Measurements from ENCODE around the gene LGALS3BP.
"Not testable (repeated sequence)": the region's sequence is repeated elsewhere in the genome, so short reads cannot be mapped to it uniquely, and the experiment has no call there.

Gene LGALS3BP

DNA sequence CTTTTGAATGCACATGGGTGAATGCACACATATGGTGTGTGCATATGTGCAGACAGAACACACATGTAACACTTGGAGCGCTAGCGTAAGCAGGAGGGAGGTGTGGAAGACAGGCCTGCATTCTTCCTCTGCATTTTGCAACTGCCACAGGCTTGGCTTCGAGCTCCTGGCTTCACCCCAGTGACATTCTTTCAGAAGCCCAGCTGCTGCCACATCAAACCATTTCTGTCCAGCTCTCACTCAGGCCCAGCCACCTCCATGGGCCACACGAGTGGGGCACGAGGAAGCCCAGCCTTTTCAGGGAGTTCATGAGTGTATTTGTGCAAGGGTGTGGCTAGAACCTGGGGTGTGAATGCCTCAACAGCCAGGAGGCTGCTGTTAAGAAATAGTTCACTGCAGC is 18.8 kb downstream of the LGALS3BP start:
- DNase-seq = no peak

DNA sequence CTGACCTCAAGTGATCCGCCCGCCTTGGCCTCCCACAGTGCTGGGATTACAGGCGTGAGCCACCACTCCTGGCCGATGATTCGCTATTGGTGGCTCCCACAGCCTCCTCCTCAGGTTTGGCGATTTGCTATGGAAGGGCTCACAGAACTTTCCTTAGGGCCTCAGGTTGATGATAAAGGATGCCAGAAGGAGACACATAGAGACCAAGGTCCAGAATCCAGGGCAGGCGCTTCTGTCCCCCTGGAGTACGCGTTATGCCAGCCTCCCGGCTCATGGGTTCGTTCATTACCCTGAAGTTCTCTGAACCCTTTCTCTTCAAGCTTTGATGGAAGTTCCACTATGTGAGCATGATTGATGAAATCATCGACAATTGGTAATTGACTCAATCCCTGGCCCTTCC is 19.9 kb downstream of the LGALS3BP start:
- DNase-seq = no peak

DNA sequence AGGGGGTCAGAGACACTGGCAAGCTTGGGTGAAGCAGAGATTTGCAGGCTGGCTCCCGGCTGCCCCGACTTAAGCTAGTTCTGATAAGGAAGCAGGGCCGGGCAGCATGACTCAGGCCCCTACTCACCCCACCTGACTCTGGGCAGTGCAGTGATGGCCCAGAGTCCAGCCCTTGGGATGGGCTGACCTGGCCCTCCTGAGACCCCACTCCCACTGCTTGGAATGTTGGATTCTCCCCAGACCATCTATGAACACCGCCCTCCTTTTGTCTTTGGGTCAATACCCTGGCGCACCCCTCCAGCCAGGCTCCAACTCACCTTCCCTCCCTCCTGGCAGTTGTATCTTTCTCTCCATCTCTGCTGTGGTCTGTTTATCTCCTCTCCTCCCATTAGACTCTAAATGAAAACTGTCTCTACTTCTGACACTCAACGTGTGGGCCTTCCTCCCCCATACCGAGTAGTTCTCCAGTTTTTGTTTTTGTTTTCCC is 21.0 kb downstream of the LGALS3BP start:
- DNase-seq = no peak

DNA sequence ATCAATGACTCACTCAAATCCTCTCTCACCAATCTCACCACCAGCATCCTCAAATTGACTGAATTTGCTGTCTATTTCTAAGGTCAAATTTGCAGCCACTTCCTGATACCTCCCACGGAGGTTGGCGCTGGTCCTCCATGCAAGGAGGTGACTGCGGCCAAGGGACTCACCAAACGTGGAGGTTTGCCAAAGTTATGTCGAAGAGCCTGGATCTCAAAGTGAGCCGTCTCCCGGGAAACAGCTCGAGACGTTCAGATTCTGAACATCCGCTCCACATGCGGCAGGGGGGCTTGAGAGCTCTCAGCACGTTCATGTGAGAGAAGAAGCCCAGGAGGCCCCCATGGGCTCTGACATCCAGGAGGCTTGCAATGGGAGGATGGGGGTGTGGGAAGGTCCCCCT is 22.6 kb downstream of the LGALS3BP start:
- DNase-seq = no peak

DNA sequence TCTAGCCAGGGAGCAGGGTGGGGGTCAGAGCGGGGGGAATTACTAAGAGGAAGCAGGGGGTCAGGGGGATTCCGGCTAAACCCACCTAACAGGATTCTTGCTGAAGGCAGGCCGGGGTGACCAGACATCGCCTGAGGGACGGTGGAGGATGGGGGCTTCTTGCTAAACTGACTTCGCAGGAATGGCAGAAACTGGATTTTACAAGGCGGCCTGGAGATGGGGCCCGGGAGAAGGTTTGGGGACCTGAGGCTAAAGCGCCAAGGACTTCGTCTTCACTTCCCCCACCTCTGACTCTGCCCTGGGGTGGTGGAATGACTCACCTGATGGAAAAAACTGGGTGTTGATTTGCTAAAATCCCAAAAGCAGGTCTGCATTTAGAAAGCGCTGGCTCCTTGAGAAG is 23.5 kb downstream of the LGALS3BP start:
- no peak for DNase-seq

DNA sequence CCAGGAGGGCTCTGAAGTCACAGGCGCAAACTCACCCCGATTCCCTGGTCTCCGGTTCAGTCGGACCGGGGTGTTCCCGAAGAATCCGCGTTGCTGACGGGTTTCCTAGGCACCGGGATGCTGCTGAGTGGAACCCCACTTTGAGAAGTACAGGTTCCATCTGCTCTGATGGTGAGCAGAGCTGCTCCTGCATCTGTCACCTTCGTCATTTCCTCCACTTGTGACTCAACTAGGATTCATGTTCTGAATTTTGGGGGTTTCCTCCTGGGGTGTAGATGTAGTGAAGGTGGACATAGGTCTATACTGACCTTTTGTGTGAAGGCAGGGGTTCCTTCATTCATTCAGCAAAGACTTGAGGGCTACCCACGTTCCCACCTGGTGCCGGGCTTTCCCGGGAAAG is 25.0 kb downstream of the LGALS3BP start:
- no peak for DNase-seq

DNA sequence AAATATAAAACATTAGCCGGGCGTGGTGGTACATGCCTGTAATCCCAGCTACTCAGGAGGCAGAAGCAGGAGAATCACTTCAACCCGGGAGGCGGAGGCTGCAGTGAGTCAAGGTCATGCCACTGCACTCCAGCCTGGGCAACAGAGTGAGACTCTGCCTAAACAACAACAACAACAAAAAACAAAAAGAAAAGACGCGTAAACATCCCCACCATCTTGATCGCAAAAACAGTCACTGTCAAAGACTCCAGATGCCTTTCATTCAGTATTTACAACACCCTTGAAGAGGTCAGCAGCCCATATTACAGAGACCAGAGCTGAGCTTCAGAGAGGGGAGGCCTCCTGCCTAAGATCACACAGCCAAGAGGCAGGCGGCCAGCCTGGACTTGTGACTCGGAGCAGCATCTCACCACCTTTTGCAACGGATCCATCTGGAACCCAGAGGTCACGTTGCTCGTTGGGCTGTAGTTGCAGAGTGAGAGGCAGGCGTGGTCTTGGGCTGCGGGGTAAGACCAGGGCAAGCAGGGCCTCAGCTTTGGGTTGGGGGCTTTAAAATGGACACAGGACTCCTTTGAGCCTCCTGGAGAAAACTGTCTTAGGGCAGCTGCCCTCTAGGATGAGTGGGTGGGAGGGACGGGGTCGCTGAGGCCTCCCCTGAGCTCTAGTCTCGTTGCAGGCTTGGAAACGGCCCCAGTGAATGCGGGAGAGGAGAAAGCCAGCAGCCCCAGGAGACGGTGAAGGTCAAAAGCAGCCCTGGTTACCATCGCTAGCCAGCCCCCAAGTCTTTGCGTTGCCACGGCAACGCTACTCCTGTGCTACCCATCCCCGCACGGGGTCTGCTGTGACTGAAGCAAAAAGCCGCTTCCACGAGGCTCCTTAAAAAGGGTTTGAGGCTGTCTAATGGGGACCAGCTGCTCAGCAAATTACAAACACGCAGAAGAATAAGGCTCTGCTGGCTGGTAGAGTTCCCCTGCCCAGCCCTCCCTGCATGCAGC is 26.1 kb downstream of the LGALS3BP start:
- DNase-seq = no peak

DNA sequence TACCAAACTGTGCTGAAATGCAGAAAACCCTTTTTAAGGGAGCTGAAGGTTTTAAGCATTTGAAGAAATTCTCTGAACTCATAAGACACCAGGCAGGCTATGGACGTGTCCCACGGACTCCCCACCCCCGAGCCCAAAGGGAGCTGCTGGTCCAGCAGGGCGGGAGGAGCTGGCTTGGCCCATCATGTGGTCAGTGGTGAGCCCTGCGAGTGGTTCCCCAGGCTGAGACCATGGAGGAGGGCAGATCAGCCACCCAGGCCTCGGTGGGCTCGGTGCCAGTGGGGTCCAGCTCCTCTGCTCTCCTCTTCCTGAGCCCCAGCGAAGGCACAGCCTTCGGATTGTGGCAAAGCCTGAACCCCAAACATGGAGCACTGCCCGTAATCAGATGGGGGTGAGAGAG is 27.0 kb downstream of the LGALS3BP start:
- DNase-seq = no peak

DNA sequence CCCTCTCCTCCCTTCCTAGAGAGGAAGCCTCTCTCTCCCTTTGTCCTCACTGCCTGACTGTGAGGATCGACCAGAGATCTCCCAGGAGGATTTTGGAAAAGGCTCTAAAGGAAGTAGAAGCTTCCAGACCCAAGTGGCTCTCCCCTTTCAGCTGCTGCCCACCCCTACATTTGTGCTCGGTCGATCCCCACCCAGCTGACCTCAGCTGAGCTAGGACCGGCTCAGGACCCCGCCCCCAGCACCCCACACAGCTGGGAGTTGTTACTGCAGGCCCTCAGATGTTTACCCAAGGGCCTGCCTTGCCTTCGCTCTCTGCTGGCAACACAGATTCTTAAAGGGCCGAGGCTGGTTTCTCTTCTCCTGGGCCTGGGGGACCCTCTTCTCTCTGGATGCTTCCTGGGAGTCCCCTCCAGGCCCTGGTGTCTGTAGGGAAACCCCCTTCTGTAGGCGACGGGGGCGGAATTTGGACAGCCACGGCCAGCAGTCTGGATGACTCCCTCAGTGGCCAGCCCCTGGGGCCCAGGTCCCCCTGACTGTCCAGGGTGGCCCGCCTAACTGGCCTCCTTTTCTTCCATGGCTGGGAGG is 27.7 kb downstream of the LGALS3BP start:
- DNase-seq = no peak

DNA sequence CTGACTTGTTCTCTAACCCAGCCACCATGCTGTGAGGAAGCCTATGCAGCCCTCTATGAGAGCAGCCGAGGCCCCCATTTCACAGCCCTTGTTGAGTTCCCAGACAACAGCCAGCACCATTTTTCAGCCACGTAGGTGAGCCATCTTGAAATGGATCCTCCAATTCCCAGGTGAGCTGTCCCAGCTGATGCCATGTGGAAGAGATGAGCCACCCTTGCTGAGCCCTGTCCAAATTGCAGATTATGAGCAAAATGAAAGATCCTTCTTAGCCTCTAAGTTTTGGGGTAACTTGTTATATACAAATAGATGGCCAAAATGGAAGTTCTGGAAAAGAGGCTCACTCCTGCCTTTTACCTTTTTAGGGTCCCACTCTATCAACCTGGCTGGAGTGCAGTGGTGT is 28.9 kb downstream of the LGALS3BP start:
- DNase-seq = no peak

DNA sequence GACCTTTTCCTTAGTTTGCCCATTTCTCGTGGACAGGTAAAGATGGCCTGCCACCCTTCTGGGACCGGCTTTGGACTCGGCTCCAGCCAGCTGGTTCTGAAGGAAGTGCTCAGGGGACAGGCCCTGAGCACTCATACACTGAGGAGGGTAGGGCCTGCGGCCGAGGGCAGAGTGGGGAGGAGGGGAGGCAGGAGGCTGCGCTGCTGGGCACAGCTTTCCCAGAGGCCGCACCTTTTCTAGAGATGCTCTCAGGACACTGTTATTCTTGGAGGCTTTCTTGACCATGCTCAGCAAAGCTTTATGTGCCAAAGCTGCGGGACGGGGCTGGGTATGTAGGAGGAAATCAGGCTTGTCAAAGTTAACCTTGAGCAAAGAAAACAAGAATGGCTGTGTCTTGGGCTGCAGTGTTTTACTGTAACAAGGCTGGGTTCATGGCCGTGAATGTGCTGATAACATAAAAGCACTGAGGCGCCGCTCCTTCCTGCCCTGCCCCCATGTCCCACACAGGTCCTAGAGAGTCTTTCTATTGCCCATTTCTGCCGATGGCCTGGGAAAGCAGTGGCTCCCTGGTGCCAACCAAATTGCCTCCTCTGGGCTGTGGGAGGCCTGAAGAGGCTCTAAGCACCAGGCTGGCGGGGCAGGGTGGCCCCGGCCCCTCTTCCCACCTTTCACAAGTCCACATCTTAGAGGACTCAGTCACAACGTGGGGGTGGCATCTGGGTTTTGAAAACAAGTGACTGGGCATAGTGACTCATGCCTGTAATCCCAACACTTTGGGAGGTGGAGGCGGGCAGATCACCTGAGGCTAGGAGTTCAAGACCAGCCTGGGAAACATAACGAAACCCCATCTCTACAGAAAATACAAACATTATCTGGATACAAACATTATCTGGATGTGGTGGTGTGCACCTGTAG is 32.2 kb downstream of the LGALS3BP start:
- no peak for DNase-seq

DNA sequence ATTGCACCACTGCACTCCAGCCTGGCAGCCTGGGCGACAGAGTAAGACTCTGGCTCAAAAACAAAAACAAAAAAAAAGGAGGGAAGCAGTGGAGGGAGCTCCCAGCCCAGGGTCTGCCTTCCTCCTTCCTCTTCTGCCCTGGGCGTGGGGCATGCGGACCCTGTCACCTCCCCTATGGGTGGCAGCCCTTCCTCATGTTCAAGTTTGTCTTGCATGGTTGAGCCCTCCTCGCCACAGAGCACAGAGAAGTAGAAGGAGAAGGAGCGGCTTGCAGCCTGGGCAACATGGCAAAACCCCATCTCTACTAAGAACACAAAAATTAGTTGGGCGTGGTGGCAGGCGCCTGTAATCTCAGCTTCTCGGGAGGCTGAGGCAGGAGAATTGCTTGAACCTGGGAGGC is 33.1 kb downstream of the LGALS3BP start:
- DNase-seq = no peak

DNA sequence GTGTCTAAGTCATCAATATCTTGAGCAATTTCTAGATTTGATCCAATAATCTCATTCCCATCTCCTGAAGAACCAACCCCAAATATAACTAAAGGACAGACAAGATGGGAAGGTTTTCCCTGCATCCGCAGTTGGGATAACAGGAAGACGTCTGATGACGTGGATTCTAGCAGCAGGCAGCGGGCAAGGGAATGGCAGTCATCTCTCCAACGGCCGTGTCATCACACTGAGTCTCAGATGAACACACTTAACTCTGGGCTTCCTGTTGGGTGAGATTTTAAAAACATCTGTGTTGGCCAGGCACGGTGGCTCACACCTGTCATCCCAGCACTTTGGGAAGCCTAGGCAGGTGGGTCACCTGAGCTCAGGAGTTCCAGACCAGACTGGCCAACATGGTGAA is 33.6 kb downstream of the LGALS3BP start:
- no peak for DNase-seq

DNA sequence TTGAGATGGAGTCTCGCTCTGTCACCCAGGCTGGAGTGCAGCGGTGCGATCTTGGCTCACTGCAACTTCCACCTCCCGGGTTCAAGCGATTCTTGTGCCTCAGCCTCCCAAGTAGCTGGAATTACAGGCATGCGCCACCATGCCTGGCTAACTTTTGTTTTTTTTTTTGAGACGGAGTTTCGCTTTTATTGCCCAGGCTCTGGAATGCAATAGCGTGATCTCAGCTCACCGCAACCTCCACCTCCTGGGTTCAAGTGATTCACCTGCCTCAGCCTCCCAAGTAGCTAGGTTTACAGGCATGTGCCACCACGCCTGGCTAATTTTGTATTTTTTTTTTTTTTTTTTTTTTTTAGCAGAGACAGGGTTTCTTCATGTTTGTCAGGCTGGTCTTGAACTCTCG is 34.3 kb downstream of the LGALS3BP start:
- not testable (repeated sequence) for DNase-seq

DNA sequence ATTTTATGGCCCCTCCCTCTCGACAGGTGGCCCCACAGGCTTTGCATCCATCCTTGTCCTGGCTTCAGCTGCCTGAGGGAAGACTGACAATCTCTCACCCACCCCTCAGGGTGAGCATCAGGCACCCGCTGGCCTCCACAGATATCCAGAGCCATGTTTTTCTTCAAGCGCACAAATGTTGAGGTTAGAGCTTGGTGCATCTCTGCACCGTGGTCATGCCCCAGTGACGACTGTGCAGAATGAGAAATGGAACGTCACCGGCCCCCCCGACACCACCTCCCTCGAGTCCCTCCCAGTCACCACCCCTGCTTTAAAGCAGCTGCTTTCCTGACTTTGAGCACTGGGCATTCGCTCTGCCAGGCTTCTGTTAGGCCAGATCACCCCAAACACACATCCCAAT is 34.8 kb downstream of the LGALS3BP start:
- DNase-seq = no peak

DNA sequence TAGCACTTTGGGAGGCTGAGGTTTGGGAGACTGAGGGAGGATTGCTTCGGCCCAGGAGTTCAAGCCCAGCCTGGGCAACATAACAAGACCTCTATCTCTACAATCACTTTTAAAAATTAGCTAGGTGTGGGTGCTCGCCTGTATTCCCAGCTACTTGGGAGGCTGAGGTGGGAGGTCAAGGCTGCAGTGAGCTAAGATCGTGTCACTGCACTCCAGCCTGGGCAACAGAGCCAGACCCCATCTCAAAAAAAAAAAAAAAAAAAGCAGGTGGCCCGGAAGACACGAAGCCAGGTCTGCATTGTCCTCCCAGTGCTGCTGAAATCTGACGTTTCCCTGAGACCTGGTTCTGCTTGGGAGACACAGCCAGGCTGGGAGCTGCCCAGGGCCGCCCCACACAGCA is 35.7 kb downstream of the LGALS3BP start:
- DNase-seq = no peak

DNA sequence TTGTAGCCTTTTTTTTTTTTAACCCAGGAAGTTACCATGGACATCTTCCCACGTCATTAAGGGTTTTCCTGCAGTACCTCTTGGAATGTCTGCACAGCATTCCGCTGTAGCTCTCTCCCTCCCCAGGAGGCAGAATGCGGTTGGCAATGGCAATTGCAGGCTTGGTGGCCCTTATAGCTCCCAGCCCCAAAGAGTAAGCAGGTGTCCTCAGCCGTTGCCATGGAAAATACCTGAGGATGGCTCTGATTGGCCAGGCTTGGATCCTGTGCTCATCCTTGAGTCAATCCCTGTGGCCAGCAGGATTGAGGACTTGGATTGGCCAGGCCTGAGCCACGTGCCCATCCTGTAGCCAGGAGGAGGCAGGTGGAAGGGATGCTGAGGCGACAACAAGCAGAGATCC is 39.0 kb downstream of the LGALS3BP start:
- no peak for DNase-seq

DNA sequence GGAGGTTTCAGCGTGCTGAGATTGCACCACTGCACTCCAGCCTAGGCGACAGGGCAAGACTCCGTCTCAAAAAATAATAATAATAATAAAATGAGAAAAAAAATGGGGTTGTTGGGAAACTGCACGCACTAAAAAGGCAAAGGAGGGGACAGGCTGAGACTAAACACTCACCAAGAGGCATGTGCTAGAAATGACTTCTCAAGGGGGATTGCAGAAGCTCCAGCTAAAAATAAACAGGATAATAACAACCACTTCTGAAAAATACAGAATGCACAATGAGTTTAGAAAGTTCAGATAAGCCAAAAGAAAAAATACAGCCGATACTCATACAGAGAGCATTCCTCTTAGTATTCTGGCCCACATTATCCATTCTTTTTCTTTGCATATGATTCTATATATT is 39.5 kb downstream of the LGALS3BP start:
- DNase-seq = no peak

DNA sequence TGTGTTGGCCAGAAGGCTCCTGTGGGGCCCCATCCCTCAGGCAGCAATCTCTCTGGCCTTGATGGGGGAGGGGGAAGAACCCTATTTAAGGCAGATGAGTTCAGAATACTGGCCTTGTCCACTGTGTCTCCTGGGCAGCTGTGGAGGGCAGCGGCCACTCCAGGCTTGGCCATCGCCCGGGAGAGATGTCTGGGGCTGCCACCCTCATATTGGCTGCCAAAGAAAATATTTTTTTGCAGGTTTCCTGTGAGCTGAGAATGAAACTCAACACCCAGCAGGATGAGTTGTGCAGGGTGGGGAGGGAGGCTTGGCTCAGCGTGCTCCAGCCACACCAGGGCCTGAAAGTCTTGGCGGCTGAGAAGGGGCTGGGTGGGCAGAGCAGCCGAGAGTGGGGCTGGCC is 40.1 kb downstream of the LGALS3BP start:
- DNase-seq = no peak

DNA sequence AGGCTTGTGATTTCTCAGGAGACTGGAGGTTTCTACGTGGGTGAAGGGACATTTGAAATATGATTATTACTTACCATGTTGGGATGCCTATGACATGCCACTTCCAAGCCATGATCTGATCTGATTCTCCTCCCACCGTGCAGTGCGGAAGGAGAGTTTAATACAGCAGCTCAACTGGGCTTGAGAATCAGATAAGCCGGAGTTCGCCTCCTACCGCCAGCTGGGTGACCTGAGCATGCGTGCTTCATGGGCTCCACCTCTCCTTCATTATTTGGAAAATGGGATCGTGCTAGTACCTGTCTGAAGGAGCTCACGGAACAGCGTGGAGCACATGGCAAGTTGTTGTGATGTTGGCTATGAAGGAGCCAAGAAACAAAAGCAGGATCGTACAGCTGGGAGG is 42.2 kb downstream of the LGALS3BP start:
- DNase-seq = no peak

DNA sequence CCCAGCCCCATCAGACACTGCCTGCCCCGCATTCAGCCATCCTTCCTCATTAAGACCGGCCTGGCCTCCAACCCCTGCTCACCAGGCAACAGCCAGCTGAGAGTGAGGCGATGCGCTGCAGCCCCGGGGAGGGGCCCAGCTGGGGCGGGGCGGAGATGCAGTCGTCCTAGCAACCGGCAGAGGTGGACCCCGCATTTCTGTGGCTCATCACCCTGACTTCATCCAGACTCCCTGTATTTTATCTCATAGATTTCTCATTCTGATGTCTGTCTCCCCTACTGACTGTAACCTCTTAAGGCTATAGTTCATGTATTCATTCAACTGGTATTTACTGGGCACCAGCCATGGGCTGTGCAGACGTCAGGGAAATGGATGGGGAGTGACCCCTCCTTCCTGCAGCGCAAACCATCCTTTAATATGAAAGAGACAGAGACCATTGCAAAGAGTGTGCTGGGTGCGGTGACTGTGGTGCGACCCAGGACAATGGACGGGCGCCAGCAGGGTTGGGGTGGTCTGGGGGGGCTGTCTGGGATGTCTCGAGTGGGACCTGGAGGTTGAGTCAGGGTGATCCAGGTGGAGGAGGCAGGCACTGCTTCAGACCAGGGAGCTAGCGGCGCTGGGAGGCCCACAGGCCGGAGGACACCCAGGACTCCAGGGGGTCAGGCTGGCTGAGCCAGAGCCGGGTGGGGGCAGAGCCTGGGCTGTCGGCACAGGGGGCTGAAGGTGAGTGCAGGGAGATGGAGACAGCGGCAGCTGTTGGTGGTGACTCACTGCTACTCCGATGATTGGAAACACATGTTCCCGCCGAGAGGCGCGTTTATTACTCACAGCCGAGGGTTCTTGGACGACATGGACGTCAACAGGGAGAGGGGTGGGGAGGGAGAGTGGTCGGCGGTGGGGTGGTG is 44.1 kb downstream of the LGALS3BP start:
- DNase-seq = no peak

Data from stimulated activated CD4-positive, alpha-beta T cell treated with anti-CD3 and anti-CD28 coated beads, Interleukin-1b, Interleukin-23, amount 100 ng/mL, for 48 hours (primary cell).